Cortex of kidney (tissue), 1 donor: ENCODE data around the gene TENM4.

Experiments
- DNase-seq: peaks from one replicate; lab custom pipeline; 2025; lab: John Stamatoyannopoulos, UW

The TENM4 gene

GRCh38 chr11:79055856-79056631, 384.8 kb downstream of the TENM4 start:
- no peak for DNase-seq

- DNase-seq: no peak
Observed at GRCh38 chr11:79054636-79055035, 386.2 kb downstream of the TENM4 start.

DNA sequence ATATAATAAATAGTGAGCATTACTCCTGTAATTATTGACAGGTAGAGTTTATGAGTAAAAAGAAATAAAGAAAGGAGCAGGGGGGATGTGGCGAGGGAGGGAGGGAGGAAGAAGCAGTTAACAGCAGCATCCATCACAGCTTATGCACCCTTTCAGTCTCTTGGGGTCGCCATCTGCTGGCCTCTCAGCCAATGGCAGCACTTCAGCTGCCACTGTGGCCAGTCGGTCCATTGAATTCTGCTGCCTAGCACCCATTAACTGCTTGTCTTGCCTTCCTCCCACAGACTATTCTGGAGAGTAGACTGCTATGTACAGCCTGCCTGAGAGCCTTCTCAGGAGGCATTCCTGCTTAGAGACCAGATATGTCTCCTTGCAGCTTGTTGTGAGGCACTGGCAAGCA, 388.3 kb downstream of the TENM4 start:
- no peak for DNase-seq

DNA sequence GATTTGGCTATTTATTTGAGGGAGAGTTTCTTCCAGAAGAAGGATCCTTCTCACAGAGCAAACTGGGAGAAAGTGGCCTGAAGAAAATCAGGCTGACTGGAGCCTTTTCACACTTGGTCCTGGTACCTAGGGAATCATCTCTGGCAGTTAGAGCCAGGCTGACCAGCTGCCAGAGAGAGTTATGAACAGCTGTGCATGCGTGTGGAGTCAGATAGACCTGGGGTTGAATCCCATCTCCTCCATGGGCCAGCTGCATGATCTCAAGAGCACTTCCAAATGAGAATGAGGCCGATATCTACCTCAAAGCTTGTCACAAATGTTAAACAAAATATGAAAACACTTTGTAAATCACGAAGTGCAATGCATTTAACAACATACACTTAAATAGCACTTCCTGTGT, 390.0 kb downstream of the TENM4 start:
- no peak for DNase-seq

- DNase-seq: no peak
Observed at GRCh38 chr11:79049741-79050179, 391.1 kb downstream of the TENM4 start.

GRCh38 chr11:79047980-79048379, 392.9 kb downstream of the TENM4 start:
- no peak for DNase-seq

DNA sequence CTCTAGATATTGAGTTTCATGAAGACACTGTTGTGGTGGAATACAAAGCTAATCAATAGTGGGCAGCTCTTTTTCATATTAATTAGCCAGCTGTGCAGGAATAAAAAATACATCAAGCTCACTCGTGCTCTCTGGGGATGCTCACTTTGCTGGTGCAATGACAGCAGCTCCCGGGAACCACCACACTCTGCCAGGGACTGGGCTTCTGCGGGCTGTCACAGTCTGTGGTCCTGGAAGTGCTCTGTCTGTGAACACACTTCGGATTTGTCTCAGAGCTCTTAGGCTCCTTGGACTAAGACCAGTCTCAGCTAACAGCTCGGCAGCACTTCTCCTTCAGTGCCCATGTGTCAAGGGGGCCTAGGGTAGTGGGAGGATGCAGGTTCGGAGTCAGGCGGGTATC, 393.5 kb downstream of the TENM4 start:
- DNase-seq: no peak

- DNase-seq: no peak
Observed at GRCh38 chr11:79046366-79046765, 394.5 kb downstream of the TENM4 start.

DNA sequence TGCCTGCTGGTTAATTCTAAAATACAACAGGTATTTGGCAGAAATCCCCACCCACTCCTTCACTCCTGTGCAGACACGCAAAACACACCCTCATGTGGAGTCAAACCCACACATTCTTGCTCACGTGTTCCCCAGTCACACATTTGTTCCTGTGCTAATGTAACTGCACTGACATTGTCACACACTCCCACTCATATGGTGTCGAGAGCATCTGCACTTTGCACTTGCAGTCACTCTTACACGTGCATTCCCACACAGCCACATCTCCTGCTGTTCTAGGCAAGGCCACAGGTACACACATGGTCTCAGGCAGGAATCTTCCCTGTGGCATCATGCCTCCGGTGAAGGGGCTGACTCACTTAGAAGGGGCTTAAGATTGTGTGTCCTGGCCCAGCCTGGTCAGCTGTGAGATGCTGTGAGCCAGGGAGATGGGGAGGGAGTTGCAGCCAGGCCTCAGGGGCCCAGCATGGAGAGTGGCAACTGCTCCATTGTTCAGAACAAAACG, 395.0 kb downstream of the TENM4 start:
- DNase-seq: no peak

DNA sequence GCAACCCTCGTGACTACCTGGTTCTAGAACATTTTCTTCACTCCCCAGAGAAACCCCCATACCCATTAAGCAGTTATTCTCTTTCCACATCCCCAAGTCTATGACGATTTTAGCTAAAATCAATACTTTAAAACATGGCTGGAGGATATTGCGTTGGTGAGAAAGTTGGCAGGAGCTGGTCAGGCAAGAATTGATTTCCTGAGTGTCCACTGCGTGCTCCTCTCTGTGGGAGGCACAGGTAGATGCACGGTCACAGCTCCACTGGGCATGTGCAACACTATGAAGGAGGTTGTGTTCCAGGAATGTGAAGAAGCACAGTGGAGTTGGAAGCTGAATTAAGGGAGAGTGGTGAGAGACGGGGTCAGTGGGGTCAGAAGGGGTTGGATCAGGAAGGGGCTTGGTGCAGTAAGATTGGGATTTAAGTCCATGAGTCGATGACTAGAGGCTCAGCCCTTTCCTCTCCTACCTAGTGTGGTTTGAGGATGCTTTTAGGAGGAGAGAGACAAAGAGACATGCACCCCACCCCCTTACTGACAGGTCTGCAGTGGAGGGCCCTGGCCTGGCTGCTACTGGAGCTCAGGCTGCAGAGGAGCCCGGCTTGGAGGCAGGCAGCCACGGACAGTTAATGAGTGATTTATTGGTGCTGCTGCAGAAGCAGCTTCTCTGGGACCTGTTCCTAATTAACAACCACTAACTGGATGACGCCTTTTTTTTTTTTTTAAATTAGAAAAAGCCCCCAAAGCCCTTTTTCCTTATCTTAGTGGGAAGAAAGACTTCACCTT, 395.6 kb downstream of the TENM4 start:
- no peak for DNase-seq

- DNase-seq: no peak
Observed at GRCh38 chr11:79044201-79044600, 396.6 kb downstream of the TENM4 start.

GRCh38 chr11:79043726-79044125, 397.1 kb downstream of the TENM4 start:
- DNase-seq: no peak

GRCh38 chr11:79042824-79043223, 398.0 kb downstream of the TENM4 start:
- no peak for DNase-seq

- DNase-seq: no peak
Observed at GRCh38 chr11:79040348-79040747, 400.5 kb downstream of the TENM4 start.

GRCh38 chr11:79039122-79039521, 401.7 kb downstream of the TENM4 start:
- no peak for DNase-seq

GRCh38 chr11:79035881-79036280, 404.9 kb downstream of the TENM4 start:
- no peak for DNase-seq

GRCh38 chr11:79033833-79034232, 407.0 kb downstream of the TENM4 start:
- DNase-seq: no peak

GRCh38 chr11:79030448-79030847, 410.4 kb downstream of the TENM4 start:
- DNase-seq: no peak

DNA sequence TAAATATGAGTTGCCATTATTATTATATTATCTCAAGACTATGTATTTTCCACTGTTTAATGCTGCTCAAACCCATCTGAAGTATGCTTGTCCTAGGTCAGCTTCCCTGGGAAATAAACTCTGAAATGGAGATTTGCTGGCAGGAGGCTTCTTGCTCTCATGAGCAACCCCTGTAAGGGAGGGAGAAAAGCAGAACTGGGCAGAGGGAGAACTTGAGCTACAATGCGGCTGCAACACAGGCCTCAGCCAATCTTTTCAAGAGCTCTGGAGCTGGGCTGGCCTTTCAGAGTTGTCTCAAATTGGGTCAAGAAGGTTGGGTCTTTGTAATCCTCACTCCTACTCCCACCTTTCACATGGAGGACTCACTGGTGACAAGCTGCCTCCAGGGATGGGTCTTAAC, 412.6 kb downstream of the TENM4 start:
- no peak for DNase-seq

DNA sequence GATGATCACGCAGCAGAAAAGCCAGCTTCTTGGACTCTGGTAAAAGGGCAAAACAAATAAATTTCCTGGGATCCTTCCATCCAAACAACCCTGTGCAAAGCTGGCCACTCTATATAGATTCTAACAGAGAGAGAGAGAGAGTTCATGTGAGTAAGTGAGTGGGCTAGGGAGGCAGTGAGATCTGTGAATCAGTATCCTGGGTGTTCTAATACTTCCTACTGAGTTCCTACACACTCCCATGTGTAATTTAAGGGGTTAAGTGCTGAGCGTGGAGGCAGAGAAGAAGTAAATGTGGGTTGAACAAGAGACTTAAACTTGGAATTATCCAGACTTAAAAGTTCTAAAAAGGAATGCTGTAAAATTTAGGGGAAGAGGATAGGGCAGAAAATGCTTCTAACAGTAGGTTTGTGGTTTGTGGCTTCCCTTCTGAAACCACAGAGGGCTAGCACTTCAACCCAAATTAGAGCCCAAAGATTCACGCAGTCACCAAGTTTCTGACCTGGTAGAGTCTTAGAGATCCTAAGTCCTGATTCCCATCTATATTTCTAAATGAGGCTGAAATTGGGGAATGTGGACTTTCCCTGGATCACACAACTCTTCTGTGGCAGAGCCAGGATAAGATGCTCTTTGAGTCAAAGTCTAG, 413.9 kb downstream of the TENM4 start:
- DNase-seq: no peak

- DNase-seq: no peak
Observed at GRCh38 chr11:79025622-79026021, 415.2 kb downstream of the TENM4 start.

- DNase-seq: no peak
Observed at GRCh38 chr11:79025097-79025496, 415.7 kb downstream of the TENM4 start.

- DNase-seq: no peak
Observed at GRCh38 chr11:79022265-79022664, 418.6 kb downstream of the TENM4 start.
